ENCODE data around the gene CENPB. TPM values are rescaled to one million over a fixed set of nuclear protein-coding genes. Genes with fewer than 3 reads are reported as not detected.

The CENPB gene
- total RNA-seq, 1 donor from 2014 or later: 83.6 TPM

DNA sequence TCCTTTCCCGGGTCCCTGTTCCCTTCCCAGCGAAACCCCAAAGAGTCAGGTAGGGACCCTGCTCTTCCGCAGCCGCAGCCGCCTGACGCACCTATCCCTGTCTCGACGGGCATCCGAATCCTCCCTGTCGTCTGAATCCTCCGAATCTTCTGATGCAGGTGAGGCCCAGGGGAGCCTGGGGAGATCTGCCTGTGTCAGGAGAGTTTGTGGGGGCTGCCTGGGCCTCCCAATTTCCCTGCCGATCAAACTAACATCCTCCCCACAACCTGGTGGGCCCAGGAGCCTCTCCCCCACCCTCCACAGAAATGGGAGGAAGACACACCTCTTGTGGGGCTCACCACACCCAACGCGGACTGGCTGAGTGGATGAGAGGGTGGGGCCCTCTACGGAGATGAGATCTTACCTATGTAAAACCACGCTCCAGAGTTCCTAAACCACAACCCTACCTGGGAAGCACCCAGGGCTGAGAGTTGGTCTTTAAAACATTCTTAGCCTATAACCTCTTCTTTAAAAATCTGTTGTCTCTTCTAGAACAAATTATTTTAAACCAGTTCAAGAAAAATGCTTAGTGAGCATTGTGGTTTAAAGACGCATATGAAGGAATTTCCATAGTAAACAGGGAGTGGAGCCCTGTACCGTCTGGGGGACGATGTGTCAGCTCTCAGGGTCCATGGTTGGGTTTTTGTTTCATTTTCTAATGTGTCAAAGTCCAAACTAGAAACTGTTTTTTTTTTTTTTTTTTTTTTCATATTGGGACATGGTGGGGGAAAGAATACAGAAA is 11.2 kb upstream of the CENPB start:
- H3K9me3 Mint-ChIP-seq: no peaks in the 10 kb centered on the region
- H3K27me3 Mint-ChIP-seq (ENCODE audit: low read depth): no peaks in the 10 kb centered on the region
- H3K27ac Mint-ChIP-seq (ENCODE audit: unreplicated experiment): no peak overlapping the region

DNA sequence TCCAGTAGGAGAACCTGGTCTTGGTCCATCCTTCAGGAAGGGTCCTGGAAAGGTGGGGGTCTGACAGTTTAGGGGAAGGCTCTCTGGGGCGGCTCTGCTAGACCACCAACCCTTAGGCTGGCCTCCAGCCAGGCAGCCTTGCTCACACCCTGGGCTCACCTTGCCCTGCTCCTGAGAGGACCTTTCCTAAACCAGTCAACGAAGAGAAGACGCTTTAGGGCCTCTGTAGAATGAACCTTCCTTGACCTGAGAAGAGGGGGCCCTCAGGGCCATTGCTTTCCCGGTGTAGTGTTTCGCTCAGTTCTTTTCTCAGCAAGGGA is 10.6 kb upstream of the CENPB start:
- no peaks in the 10 kb centered on the region for H3K27me3 Mint-ChIP-seq (ENCODE audit: low read depth)
- DNase-seq (ENCODE audit: low read depth, low spot score): no peak
- peaks cover 47% of the 10 kb centered on the region for H3K4me1 Mint-ChIP-seq
- H3K9me3 Mint-ChIP-seq: no peaks in the 10 kb centered on the region
- TF ChIP-seq, protein P1, sequence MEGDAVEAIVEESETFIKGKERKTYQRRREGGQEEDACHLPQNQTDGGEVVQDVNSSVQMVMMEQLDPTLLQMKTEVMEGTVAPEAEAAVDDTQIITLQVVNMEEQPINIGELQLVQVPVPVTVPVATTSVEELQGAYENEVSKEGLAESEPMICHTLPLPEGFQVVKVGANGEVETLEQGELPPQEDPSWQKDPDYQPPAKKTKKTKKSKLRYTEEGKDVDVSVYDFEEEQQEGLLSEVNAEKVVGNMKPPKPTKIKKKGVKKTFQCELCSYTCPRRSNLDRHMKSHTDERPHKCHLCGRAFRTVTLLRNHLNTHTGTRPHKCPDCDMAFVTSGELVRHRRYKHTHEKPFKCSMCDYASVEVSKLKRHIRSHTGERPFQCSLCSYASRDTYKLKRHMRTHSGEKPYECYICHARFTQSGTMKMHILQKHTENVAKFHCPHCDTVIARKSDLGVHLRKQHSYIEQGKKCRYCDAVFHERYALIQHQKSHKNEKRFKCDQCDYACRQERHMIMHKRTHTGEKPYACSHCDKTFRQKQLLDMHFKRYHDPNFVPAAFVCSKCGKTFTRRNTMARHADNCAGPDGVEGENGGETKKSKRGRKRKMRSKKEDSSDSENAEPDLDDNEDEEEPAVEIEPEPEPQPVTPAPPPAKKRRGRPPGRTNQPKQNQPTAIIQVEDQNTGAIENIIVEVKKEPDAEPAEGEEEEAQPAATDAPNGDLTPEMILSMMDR (conservative IDR thresholded peaks at IDR 0.05): no peak
- no peaks in the 10 kb centered on the region for H3K36me3 Mint-ChIP-seq (ENCODE audit: low read depth)
- peak overlapping the region; percentile 71 for H3K27ac Mint-ChIP-seq (ENCODE audit: unreplicated experiment)
- peak overlapping the region; percentile 89 for H3K4me3 Mint-ChIP-seq

More for the DNA sequence above, 11.2 kb upstream of the CENPB start:
- TF ChIP-seq, protein P1 (conservative IDR thresholded peaks at IDR 0.05): no peak
- Mint-ChIP-seq H3K36me3 (ENCODE audit: low read depth) (peaks cover 5% of the 10 kb centered on the region), H3K4me3 (peak overlapping the region; percentile 89), H3K4me1 (peaks cover 51% of the 10 kb centered on the region)
- DNase-seq (ENCODE audit: low read depth, low spot score): no peak

DNA sequence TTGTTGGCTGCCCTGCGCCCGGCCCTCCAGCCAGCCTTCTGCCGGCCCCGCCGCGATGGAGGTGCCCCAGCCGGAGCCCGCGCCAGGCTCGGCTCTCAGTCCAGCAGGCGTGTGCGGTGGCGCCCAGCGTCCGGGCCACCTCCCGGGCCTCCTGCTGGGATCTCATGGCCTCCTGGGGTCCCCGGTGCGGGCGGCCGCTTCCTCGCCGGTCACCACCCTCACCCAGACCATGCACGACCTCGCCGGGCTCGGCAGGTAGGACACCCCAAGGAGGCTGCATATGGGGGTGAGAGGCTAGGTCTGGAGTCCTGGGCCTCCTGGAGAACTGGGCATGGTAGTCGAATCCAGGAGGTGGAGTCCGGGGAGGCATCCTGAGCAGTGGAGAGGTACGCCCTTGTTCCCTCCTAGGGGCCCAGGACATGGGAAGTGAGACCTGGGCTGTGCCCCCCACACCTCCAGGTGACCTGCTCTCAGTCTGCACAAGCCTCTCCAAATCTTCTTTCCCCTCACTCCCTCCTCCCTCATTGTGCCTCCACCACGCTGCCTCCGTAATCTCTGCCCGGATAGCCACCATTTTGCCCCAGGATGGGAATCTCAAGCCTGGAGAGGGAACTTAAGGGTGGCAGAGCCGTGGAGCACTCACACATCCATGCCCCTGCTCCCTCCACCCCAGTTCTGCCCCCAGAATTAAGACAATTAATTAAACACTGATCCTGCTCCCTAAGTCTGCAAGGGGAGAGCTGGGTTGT is 10.1 kb upstream of the CENPB start:
- peaks cover 47% of the 10 kb centered on the region for H3K4me1 Mint-ChIP-seq
- H3K4me3 Mint-ChIP-seq: peak overlapping the region; percentile 89
- DNase-seq (ENCODE audit: low read depth, low spot score): no peak
- H3K27ac Mint-ChIP-seq (ENCODE audit: unreplicated experiment): peak overlapping the region; percentile 71
- H3K9me3 Mint-ChIP-seq: no peaks in the 10 kb centered on the region
- TF ChIP-seq, protein P1 (conservative IDR thresholded peaks at IDR 0.05): no peak
- H3K36me3 Mint-ChIP-seq (ENCODE audit: low read depth): no peaks in the 10 kb centered on the region
- no peaks in the 10 kb centered on the region for H3K27me3 Mint-ChIP-seq (ENCODE audit: low read depth)

DNA sequence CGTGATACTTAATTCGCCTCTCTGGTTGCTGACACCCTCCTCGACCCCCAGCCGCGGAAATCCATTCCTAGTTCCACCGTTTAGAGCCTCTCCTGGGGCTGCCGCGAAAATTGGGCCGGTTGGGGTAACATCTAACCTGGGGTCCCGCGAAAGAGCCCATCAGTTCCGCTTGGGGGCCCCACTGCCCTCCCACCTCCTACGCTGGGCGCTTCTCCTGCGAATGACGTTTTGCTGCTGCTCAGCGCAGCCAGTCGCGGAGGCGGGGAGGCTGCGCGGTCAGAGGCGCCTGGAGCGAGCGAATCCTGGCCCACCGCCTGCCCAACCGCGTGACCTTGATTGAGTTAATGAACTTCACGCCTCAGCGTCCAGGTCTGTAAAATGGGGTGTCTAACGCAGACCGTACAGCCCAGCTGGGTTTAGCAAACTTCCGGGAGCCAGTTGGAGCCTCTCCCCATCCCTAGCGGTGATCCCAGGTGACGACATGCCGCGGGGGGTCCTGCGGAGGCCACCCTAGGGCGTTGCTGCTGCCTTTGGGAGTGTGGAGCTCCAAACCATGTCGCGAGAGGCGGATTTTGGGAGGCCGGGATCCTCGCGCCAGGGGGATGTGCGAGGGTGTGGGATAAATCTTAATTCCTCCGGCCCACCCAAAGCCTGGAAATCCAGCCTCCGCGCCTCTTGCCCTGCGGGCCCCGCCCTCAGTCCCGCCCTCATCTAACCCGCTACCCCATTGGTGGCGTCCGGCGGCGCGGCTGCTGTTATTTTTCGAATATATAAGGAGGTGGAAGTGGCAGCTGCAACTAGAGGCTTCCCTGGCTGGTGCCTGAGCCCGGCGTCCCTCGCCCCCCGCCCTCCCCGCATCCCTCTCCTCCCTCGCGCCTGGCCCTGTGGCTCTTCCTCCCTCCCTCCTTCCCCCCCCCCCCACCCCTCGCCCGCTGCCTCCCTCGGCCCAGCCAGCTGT is 9.2 kb upstream of the CENPB start, which contains the start of gene CDC25B:
Gene CDC25B (plus strand): TSS at position 800 of the 958 bp plus-strand sequence. CDS start 222 bp downstream, outside the sequence.
- Mint-ChIP-seq H3K27me3 (ENCODE audit: low read depth) (peaks cover 4% of the 10 kb centered on the region), H3K27ac (ENCODE audit: unreplicated experiment) (peak within 1 kb of the TSS; percentile 93), H3K36me3 (ENCODE audit: low read depth) (no peaks in the 10 kb centered on the region), H3K9me3 (no peaks in the 10 kb centered on the region), H3K4me1 (peaks cover 47% of the 10 kb centered on the region), H3K4me3 (peak within 1 kb of the TSS; percentile 93)
- peak; percentile 82 for DNase-seq (ENCODE audit: low read depth, low spot score)
- TF ChIP-seq, protein P1 (conservative IDR thresholded peaks at IDR 0.05): peak; percentile 63
